GM18867 (cell line): ENCODE measurements around the gene WWOX.

ENCODE experiments used
- ATAC-seq: cut with Tn5 transposase; IDR thresholded peaks from one replicate; pipeline ENCODE4 v1.9.1; 2021; ENCODE audit warnings: mild to moderate bottlenecking, moderate library complexity; ENCODE audit not compliant: unreplicated experiment

The WWOX gene

GRCh38 chr16:78697426-78697825, 598.0 kb downstream of the WWOX start:
- no peak for ATAC-seq

GRCh38 chr16:78703936-78704335, 604.5 kb downstream of the WWOX start:
- no peak for ATAC-seq

- no peak for ATAC-seq
These were observed 605.0 kb downstream of the WWOX start for GRCh38 chr16:78704416-78704815.

- ATAC-seq, result no peak
These were observed 606.2 kb downstream of the WWOX start for GRCh38 chr16:78705694-78706093.

- no peak for ATAC-seq
These were observed 607.2 kb downstream of the WWOX start for GRCh38 chr16:78706637-78707036.

GRCh38 chr16:78709137-78709884, 609.9 kb downstream of the WWOX start:
- no peak for ATAC-seq

- ATAC-seq, result no peak
These were observed 615.7 kb downstream of the WWOX start for GRCh38 chr16:78715106-78715505.

- ATAC-seq, result no peak
These were observed 616.2 kb downstream of the WWOX start for GRCh38 chr16:78715673-78716072.

- ATAC-seq, result no peak
These were observed 618.7 kb downstream of the WWOX start for GRCh38 chr16:78718141-78718540.

- ATAC-seq, result no peak
These were observed 621.0 kb downstream of the WWOX start for GRCh38 chr16:78720416-78720815.

GRCh38 chr16:78727536-78727935, 628.1 kb downstream of the WWOX start:
- ATAC-seq, result no peak

- ATAC-seq, result no peak
These were observed 630.2 kb downstream of the WWOX start for GRCh38 chr16:78729687-78730086.

- ATAC-seq, result no peak
These were observed 632.3 kb downstream of the WWOX start for GRCh38 chr16:78731785-78732184.

GRCh38 chr16:78732696-78733095, 633.2 kb downstream of the WWOX start:
- no peak for ATAC-seq

- no peak for ATAC-seq
These were observed 635.9 kb downstream of the WWOX start for GRCh38 chr16:78735337-78735736.

- no peak for ATAC-seq
These were observed 638.2 kb downstream of the WWOX start for GRCh38 chr16:78737630-78738029.

GRCh38 chr16:78738557-78738956, 639.1 kb downstream of the WWOX start:
- ATAC-seq, result no peak

- ATAC-seq, result no peak
These were observed 640.8 kb downstream of the WWOX start for GRCh38 chr16:78740269-78740668.

- ATAC-seq, result peak; percentile 97
These were observed 643.2 kb downstream of the WWOX start for GRCh38 chr16:78742501-78743283.

GRCh38 chr16:78743556-78743955, 644.1 kb downstream of the WWOX start:
- ATAC-seq, result no peak

- ATAC-seq, result no peak
These were observed 644.6 kb downstream of the WWOX start for GRCh38 chr16:78744099-78744498.

GRCh38 chr16:78744796-78745107, 645.3 kb downstream of the WWOX start:
- no peak for ATAC-seq
